Loucy (cell line): Measurements from ENCODE around the gene NMNAT2.

Experiments
- CTCF ChIP-seq: fragments of 200-600 bp; sonication (generic); conservative IDR thresholded peaks from 2 replicates; pipeline ENCODE4 v1.5.1; 2014; ENCODE audit warnings: mild to moderate bottlenecking, antibody characterized with exemption, low read length
- EZH2phosphoT487 ChIP-seq: fragments of 200-600 bp; IDR thresholded peaks from 2 replicates; pipeline ENCODE4 v1.6.1; 2018; ENCODE audit warnings: antibody characterized with exemption, mild to moderate bottlenecking, moderate library complexity, borderline replicate concordance

GRCh38 chr1:183433703-183434102 is 15.5 kb upstream of the NMNAT2 start:
- TF ChIP-seq EZH2phosphoT487 = no peak
- TF ChIP-seq CTCF = no peak
